ENCODE measurements around the gene FBXO27. TPM values are rescaled to one million over a fixed set of nuclear protein-coding genes. Genes with fewer than 3 reads are reported as not detected.

FBXO27 gene
- total RNA-seq, 1 donor from 2014 or later, result 144 TPM

GRCh38 chr19:39060171-39060570 lies 27.8 kb upstream of the FBXO27 start:
- no peak overlapping the region for H3K27ac ChIP-seq
- no peak overlapping the region for H3K4me3 ChIP-seq
- intact Hi-C loops (cut with DNase I), result no loop called here
- H3K27me3 ChIP-seq, result no peaks in the 10 kb centered on the region
- no peak for TF ChIP-seq CTCF (IDR thresholded peaks at IDR 0.05)
- DNase-seq (ENCODE audit: low spot score in 2 of 2), result no peak
- no peaks in the 10 kb centered on the region for H3K36me3 ChIP-seq
- no peaks in the 10 kb centered on the region for H3K4me1 ChIP-seq
- no peaks in the 10 kb centered on the region for H3K9me3 ChIP-seq

DNA sequence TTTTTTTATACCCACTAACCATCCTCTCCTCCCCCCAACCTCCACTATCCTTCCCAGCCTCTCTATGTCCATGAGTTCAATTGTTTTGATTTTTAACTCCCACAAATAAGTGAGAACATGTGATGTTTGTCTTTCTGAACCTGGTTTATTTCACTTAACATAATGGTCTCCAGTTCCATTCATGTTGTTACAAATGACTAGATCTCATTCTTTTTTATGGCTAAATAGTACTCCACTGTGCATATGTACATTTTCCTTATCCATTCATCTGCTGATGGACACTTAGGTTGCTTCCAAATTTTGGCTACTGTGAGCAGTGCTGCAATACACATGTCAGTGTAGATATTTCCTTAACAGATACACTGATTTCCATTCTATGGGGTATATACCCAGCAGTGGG lies 27.0 kb upstream of the FBXO27 start:
- intact Hi-C loops (cut with DNase I), result no loop called here
- DNase-seq (ENCODE audit: low spot score in 2 of 2), result no peak
- Histone ChIP-seq H3K4me1 (no peaks in the 10 kb centered on the region), H3K36me3 (no peaks in the 10 kb centered on the region), H3K27me3 (no peaks in the 10 kb centered on the region), H3K9me3 (no peaks in the 10 kb centered on the region), H3K4me3 (no peak overlapping the region), H3K27ac (no peak overlapping the region)
- TF ChIP-seq CTCF (IDR thresholded peaks at IDR 0.05), result no peak

- DNase-seq (ENCODE audit: low spot score in 2 of 2), result no peak
- Histone ChIP-seq H3K4me3 (no peak overlapping the region), H3K27ac (no peak overlapping the region), H3K9me3 (no peaks in the 10 kb centered on the region), H3K36me3 (no peaks in the 10 kb centered on the region), H3K4me1 (no peaks in the 10 kb centered on the region), H3K27me3 (no peaks in the 10 kb centered on the region)
- no peak for TF ChIP-seq CTCF (IDR thresholded peaks at IDR 0.05)
- intact Hi-C loops (cut with DNase I), result no loop called here
These were observed 25.3 kb upstream of the FBXO27 start for GRCh38 chr19:39057615-39058014.

DNA sequence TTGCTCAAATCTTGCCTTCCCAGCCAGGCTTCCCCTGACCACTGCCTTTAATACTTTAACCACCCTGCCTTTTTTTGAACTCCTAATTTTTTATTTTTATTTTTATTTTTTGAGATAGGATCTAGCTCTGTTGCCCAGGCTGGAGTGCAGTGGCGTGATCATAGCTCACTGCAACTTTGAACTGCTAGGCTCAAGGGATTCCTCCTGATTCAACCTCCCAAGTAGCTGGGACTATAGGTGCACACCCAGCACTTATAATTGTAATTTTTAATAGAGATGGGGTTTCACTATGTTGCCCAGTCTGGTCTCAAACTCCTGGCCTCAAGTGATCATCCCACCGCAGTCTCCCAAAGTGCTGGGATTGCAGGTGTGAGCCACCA lies 21.7 kb upstream of the FBXO27 start:
- H3K27ac ChIP-seq, result no peak overlapping the region
- H3K9me3 ChIP-seq, result no peaks in the 10 kb centered on the region
- H3K27me3 ChIP-seq, result no peaks in the 10 kb centered on the region
- intact Hi-C loops (cut with DNase I), result no loop called here
- TF ChIP-seq CTCF (IDR thresholded peaks at IDR 0.05), result no peak
- no peak for DNase-seq (ENCODE audit: low spot score in 2 of 2)
- H3K4me3 ChIP-seq, result no peak overlapping the region
- H3K4me1 ChIP-seq, result no peaks in the 10 kb centered on the region
- H3K36me3 ChIP-seq, result no peaks in the 10 kb centered on the region

DNA sequence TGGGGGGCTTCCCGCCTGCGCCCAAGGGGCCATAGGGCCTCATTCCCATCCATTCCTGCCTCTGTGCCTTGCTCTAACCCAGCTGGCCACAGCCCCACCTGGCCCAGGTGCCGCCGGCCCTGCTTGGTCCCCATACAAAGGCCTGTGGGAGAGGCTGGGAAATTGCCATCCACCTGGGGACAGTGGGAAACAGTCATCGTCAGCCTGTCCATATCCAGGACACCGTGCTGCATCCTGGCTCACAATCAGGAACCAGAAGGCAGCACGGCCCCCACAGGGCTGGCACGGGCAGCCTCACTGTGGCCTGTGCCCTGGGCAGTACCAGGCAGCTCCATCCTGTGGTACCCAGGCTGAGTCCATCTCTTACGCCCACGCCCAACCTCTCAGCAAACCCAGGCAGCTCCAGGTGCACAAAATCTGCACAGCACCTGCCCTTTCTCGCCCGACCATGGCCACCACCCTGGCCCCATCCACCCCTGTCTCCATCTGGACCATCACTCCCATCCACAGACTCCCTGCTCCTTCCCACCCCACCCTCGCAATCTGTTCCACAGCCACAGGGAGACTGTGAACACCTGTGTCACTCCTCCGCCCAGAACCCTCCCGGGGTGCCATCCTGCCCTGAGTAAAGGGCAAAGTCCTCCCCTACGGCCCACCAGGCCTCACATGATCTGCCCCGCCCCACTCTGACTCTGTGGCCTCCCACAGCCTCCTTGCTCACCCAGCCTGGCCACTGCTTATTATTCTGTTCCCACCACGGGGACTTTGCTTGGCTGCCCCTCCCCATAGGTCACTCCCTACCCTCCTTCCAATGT lies 21.1 kb upstream of the FBXO27 start:
- Histone ChIP-seq H3K27me3 (no peaks in the 10 kb centered on the region), H3K36me3 (no peaks in the 10 kb centered on the region), H3K9me3 (no peaks in the 10 kb centered on the region), H3K4me1 (no peaks in the 10 kb centered on the region), H3K4me3 (no peak overlapping the region), H3K27ac (no peak overlapping the region)
- intact Hi-C loops (cut with DNase I), result no loop called here
- TF ChIP-seq CTCF (IDR thresholded peaks at IDR 0.05), result no peak
- DNase-seq (ENCODE audit: low spot score in 2 of 2), result no peak

All from ascending aorta (tissue), 2 donors.